SK-N-DZ (cell line): Measurements from ENCODE around the gene GRK2.
A peak's percentile ranks its signal among the peaks of the same experiment; 100 is the strongest.

Experiments
- DNase-seq: peaks from one replicate; pipeline ENCODE4 v3.0.0-alpha.2; 2015; ENCODE audit warnings: low spot score

The GRK2 gene

DNA sequence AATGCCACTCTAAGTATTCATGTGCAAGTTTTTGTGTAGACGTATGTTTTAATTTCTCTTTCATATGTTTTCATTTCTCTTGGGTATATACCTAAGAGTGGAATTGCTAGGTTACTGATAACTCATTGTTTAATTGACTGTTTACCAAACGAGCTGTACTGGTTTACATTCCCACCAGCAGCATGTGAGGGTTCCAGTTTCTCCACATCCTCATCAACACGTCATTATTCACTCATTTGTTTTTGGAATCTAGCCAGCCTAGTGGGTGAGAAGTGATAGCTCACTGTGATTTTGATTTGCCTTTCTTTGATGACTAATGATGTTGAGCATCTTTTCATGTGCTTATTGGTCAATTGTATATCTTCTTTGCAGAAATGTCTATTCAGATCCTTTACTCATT is 26.8 kb downstream of the GRK2 start:
- no peak for DNase-seq

DNA sequence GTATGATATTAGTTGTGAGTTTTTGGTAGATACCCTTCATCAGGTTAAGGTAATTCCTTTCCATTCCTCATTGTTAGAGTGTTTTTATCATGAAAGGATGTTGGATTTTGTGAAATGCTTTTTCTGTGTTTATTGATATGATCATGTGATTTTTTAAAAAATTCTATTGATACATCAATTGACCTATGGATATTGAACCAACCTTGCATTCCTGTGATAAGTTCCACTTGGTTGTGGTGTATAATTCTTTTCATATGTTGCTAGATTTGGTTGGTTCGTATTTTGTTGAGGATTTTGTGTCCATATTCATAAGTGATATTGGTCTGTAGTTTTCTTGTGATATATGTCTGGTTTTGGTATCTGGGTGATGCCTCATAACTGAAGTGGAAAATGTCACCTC is 29.6 kb downstream of the GRK2 start:
- DNase-seq: no peak

DNA sequence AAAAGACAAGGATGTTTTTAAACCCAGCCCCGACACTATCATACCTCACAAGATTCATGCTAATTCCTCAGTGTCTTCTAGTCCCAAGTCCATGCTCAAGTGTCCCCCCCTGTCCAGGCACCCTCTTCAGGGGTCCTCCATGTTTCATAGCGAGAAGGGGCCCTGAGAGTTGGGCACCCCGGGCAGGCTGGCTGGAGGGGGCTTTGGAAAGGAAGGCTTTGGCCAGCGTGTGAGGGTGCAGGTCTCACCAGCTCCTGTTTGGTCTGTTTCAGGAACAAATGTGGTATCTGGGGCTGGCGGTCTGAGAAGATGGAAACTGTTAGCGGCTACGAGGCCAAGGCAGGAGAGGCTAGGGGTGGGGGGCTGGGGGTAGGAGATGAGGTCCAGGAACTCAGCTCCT is 32.5 kb downstream of the GRK2 start:
- DNase-seq: no peak

DNA sequence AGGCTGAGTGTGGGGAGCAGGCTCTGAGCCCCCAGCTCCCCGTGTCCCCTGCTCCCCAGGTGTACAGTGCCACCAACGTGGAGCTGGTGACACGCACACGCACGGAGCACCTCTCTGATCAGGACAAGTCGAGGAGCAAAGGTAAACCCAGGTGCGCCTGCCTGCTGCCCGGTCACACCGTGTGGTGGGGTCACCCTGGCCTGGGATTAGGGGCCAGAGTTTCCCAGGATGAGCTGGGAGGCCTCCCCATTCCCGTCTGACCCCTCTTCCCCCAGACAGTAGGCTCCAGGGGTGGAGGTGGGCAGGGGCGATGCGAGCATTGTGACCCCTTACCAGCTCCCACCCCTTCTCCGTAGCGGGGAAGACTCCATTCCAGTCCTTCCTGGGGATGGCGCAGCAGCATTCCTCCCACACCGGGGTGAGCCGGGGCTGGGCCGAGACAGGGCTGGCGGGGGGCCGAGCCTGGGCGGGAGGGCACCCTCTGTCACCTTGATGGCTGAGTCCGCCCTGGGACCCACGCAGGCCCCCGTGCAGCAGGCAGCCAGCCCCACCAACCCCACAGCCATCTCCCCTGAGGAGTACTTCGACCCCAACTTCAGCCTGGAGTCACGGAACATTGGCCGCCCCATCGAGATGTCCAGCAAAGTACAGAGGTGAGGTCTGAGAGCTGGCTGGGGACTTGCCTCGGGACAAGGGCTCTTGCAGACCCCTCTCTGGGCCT is 33.4 kb downstream of the GRK2 start:
- no peak for DNase-seq

DNA sequence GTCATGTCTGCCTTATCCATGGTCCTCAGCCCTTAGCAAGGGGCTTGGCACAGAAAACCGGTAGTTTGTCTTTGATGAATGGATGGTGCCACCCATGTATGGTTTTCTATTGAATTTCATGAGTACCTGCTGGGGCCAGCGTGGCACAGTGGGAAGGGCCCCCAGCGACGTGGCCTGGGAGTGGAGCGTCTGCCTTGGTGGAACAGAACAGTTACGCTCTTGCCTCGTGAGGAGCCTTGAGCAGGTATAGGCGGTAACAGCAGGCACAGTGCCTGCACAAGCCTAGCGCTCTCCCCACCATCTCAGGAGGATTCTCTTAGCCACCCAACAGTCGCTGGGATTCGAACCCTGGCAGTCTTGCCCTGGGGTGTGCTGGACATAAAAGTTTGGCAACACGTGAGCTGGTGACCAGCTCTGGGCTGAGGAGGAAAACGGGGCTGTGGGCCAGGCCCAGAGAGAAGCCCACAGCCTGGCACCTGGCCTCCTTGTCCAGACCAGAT is 34.0 kb downstream of the GRK2 start:
- DNase-seq: no peak

DNA sequence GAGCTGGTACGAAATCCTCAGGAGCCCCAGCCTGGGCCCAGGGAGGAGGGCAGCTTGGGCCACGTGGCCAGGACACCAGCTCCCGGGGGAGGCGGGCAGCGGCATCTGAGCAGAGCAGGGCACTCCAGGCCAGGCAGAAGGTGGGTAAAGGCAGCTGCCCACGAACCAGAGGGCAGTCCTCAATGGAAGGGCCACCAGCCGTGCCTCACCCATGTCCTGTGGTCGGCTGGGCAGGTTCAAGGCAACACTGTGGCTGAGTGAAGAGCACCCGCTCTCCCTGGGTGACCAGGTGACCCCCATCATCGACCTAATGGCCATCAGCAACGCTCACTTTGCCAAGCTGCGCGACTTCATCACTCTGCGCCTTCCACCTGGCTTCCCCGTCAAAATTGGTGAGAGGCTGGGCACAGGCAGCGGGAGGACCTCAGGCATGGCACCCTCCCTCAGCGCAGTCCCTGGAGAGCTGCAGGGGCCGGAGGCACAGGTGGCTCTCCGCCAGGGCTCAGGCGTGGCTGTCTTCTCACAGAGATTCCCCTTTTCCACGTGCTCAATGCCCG is 34.6 kb downstream of the GRK2 start:
- no peak for DNase-seq

DNA sequence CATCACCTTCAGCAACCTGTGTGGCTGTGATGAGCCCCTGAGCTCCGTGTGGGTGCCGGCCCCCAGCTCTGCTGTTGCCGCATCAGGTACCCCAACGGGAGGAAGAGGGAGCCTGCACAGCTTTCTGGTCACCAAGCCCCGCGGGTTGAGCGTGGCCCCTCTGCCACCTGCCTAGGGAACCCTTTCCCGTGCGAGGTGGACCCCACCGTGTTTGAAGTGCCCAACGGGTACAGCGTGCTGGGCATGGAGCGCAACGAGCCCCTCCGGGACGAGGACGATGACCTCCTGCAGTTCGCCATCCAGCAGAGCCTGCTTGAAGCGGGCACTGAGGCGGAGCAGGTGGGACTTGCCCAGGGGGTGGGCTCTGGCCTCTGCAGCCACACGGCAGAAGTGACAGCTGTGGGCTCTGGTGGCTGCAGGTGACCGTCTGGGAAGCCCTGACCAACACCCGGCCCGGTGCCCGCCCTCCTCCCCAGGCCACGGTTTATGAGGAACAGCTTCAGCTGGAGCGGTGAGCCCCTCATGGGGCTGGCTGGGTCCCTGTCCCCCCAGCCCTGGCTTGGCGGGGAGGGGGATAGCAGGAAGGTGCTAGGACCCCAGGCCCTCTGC is 35.1 kb downstream of the GRK2 start:
- DNase-seq: no peak

DNA sequence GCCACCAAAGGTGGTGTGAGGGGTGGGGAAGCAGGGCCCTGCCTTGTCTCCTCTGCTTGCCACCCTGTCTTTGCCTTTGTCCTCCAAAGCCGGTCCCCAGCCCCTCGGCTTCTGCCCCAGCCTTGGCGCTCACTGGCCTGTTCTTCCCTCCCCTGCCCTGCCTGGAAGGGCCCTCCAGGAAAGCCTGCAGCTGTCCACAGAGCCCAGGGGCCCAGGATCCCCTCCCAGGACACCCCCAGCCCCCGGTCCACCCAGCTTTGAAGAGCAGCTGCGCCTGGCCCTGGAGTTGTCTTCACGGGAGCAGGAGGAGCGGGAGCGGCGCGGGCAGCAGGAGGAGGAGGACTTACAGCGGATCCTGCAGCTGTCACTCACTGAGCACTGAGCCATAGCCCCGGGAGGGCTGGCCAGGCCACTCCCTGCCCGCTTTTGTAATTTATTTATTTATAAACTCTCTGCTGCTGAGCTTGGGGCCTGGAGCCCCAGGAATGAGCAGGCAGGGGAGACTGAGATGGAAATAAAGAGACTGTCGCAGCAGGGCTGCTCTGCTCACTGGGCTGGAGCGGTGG is 35.8 kb downstream of the GRK2 start:
- DNase-seq: no peak

DNA sequence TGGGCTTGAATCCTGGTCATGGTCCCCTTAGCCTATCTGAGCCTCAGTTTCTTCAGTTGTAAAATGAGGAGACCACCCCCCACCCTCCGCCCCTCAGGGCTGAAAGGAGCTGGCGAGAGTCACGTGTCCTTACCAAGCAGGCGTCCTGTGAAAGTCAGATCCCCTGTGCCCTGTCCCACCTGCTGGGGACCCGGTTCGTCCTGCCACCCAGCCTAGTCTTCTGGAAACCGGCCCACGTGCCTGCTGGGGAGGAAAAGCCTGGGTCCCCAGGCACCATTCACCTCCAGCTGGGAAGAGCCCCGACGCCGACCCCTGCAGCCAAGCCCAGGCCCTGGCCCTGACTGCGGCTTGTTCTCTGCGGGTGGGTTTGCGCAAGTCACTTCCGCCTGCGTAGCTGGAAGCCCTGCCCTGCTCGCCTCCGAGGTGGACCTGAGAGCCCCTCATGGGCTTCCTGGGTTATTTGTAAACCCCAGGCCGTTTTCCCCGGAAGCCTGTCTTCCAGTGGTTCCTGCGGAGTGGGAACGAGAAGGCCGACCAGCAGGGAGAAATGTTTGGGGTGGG is 36.4 kb downstream of the GRK2 start:
- DNase-seq: no peak

DNA sequence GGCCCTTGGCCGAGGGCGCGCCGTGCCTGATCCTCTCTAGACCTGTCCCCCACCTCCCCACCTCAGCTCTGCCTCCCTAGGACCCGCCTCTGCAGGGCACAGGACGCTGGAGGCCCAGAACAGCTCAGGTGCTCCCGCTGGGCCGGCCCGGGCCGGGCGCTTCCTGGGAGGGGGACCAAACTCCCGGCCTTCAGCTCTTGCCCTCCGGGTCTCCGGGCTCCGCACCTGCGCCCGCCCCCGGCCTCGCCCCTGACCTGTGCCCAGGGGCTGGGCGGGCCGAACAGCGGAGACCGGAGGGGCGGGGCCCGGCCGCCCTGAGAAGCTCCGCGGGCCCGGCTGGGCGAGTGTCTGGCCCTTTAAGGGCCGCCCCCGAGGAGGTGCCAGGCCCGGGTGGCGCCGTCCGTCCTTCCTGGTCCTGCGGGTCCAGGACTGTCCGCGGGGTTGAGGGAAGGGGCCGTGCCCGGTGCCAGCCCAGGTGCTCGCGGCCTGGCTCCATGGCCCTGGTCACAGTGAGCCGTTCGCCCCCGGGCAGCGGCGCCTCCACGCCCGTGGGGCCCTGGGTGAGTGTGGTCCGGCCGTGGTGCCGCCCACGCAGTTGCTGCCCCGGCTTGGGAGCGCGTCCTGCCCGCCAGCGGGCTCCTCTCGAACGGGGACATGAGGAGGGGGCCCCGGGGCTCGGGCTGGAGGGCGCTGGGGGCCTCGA is 37.0 kb downstream of the GRK2 start, which contains the start of gene SSH3:
TSS of gene SSH3 (plus strand) at position 399 of the 703 bp plus-strand sequence. CDS start at position 495, 96 bp downstream.
- no peak for DNase-seq

DNA sequence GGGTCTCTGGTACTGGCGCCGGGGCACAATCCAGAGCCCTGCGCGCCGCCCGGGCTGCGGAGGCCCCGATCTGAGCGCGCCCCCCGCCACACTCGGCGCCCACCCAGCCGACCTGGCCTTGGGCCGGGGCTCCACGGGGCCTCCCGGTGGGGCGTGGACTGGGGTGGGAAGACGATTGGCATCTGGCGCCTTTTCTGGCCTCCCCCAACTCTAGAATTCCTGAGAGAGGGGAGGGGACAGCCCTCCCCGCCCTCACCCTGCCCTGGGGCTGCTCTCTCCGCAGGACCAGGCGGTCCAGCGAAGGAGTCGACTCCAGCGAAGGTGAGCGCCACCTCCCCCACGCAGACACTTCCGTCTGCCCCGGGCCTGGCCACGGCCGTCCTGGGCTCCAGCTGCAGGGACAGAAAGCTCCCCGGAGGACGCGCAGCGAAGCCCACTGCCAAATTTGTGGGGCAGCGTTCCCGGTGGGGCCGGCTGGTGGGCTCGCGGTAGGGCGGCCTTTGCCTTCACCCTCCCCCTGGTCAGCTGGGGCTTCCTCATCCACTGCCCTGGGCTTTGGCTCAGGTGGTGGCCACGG is 37.6 kb downstream of the GRK2 start:
- DNase-seq: no peak

DNA sequence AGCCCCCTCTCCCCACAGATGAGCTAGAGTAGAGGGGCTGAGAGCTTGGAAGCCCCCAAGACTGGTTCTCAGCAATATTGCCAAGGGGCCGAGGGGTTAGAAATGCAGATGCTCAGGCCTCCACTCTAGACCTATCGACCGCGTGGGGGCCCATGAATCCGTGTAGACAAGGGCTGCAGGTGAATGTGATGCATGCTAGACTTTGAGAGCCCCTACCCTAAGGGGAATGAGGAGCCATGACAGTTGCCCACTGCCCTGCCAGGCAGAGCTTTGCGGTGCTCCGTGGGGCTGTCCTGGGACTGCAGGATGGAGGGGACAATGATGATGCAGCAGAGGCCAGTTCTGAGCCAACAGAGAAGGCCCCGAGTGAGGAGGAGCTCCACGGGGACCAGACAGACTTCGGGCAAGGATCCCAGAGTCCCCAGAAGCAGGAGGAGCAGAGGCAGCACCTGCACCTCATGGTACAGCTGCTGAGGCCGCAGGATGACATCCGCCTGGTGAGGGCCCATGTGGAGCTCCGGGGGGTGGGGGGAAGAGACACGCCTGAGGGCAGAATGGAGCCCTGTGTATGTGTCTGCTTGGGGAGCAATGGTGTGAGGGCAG is 38.3 kb downstream of the GRK2 start:
- DNase-seq: no peak

DNA sequence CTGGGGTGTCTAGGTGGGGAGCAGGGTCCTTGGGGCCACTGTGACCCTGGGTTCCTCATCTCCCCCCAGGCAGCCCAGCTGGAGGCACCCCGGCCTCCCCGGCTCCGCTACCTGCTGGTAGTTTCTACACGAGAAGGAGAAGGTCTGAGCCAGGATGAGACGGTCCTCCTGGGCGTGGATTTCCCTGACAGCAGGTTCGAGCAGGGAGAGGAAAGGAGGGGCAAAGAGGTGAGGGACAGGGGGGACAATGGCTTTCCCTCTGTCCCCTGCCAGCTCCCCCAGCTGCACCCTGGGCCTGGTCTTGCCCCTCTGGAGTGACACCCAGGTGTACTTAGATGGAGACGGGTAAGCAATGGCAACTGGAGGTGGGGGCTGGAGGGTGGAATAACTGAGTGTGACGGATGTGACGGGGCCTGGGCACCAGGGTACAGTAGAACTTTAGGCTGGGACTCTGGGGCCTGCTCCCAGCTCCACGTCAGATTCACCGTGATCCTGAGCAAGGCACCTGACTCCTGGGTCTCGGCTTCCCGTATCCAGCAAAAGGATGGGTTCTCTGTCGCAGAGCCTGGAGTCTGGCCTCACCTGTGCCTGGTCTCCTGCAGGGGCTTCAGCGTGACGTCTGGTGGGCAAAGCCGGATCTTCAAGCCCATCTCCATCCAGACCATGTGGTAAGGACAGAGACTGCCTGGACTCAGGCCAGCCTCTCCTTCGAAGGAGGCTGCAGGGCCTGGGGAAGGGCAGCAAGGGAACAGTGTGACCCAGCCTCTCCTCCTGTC is 40.7 kb downstream of the GRK2 start:
- DNase-seq: no peak

DNA sequence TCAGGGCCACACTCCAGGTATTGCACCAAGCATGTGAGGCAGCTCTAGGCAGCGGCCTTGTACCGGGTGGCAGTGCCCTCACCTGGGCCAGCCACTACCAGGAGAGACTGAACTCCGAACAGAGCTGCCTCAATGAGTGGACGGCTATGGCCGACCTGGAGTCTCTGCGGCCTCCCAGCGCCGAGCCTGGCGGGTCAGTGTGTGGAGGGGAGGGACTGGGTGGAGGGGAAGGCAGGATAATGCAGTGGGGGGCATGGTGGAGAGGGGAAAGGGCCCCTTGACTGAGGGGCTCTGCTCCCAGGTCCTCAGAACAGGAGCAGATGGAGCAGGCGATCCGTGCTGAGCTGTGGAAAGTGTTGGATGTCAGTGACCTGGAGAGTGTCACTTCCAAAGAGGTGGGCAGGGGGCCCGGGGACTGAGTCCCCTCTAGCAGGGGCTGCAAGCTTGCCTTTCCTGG is 41.3 kb downstream of the GRK2 start:
- DNase-seq: peak; percentile 41

DNA sequence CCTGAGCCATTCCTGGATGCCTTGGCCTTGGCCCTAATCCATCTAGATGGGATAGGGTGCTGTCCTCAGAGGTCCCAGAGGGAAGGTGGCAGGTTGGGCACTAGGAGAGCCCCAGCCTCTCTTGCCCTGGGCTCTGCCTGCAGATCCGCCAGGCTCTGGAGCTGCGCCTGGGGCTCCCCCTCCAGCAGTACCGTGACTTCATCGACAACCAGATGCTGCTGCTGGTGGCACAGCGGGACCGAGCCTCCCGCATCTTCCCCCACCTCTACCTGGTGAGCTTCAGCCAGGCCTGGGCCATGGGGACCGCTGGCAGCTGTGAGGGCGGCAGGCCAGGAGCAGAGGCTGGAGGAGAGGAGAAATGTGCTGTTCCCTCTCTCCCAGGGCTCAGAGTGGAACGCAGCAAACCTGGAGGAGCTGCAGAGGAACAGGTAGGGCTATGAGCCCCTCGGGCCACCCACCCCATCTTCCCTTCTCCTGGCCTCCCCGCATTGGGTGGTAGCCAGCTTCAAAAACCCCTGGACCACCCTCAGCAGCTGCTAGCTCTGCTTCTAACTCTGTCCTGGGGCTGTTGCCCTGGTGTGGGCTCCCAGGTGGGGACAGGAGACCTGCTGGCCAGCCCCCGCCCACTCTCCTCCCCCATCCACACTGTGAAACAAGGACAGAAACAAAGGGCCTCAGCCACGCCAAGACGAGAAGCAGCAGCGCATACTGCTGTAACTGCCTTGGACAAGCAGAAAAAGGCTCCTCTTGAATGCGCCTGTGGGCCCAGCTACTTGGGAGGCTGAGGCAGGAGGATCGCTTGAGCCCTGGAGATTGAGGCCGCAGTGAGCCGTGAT is 42.0 kb downstream of the GRK2 start:
- no peak for DNase-seq

DNA sequence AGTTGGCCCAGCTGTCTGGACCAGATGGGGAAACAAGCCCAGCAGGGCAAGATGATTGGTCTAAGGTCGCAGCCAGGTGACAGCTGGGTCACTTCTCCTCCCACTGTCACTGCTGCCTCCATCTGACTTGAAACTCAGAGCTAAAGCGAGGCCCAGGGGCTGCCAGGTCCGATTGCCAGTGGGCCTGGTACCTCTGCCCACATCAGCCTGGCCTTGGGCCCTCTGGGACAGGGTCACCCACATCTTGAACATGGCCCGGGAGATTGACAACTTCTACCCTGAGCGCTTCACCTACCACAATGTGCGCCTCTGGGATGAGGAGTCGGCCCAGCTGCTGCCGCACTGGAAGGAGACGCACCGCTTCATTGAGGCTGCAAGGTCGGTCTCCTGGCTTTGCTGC is 42.9 kb downstream of the GRK2 start:
- DNase-seq: no peak

DNA sequence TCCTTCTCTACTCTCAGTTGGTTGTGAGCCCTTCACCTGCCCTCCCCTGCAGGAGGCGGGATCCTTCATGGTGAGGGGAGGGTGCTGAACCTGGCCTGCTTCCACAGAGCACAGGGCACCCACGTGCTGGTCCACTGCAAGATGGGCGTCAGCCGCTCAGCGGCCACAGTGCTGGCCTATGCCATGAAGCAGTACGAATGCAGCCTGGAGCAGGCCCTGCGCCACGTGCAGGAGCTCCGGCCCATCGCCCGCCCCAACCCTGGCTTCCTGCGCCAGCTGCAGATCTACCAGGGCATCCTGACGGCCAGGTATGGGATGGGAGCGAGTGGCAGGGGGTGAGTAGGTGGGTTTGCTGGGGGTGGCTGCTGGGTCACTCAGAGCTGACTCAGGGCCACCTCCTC is 43.4 kb downstream of the GRK2 start:
- no peak for DNase-seq

DNA sequence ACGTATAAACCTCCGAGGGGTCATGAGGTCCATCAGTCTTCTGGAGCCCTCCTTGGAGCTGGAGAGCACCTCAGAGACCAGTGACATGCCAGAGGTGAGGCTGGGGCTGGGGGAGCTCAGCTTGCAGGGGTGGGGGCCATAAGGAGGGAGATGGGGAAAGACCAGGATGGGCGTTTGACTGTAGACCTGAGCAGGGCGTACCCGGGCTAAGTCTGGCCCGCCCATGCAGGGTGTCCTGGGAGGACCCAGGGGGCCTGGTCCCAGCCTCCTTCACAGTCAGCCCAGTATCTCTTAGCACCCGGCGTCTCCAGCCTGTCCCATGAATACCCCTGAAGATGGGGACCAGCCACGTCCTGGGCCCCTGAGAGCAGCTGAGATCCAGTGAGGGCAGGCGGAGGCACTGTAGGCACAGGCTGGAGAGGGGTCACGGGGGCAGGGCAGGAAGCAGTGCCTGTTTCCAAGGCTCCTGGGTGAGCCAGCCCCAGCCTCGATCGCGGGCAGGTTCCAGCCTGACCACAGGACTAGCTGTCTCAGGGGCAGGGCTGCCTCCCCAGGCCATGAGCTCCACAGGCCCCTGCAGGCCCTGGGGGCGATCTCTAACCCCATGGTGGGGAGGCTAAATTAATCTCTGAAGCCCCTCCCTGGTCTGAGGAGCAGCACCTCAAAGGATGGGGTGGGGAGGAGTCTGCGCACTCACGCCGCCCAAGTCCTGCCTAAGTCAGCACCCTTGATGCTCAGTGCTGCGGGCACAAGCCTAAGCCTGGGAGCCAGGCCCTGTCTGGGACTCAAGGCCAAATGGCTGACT is 44.2 kb downstream of the GRK2 start:
- no peak for DNase-seq
